ENCODE results near the gene ELFN2. TPM values are rescaled to one million over a fixed set of nuclear protein-coding genes. Genes with fewer than 3 reads are reported as not detected.

The ELFN2 gene
- total RNA-seq, 2 experiments from 2014 or later: 0.05 to 0.08 TPM

DNA sequence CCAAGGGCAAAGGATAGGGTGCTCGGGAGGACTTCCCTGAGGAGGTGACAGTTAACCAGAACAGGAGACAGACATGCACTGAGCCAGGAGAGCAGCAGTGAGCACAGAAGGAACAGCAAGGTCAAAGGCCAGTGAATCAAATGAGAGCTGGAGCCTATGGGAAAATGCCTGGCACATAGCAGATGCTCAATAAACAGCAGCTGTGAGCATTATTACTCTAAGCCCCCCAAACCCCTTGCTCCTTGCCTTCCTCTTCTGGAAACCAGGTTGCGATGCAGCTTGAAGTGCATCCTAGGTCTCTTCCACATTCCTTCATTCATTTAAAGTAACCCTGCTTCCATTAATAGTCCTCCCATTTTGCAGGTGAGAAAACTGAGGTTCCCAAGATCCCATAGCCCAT is 13.0 kb downstream of the ELFN2 start:
- H3K4me1 Mint-ChIP-seq (ENCODE audit: low read depth): peaks cover 38% of the 10 kb centered on the region
- CTCF ChIA-PET: interaction anchor here (0.8 kb wide), 1 partner anchor 178 kb away, joined by 3 read pairs; no protein-coding TSS in a partner anchor
- H3K4me3 Mint-ChIP-seq: no peak overlapping the region
- DNase-seq (no peak), ATAC-seq (no peak)
- no peaks in the 10 kb centered on the region for H3K36me3 Mint-ChIP-seq (ENCODE audit: low read depth)
- no peaks in the 10 kb centered on the region for H3K9me3 Mint-ChIP-seq (ENCODE audit: insufficient read depth)
- POLR2A ChIA-PET: no interaction called here
- peaks cover 52% of the 10 kb centered on the region for H3K27me3 Mint-ChIP-seq (ENCODE audit: low read depth)
- H3K27ac Mint-ChIP-seq: no peak overlapping the region

DNA sequence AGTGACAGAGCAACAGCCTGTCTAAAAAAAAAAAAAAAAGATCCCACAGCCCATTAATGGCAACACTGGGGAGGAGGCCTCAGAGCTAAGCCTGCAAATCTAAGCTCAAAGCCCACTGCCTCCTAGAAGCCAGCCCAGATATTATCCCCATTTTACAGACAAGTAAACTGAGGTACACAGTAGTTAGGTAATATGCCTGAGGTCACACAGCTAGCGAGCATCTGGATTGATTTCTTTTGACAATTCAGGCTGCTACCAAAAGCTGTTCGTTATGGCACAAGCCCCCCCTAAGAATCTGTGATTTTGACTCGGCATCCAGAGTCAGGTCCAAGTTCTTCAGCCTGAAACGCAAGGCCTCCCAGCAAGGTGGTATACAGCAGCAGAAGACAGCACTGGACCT is 13.7 kb downstream of the ELFN2 start:
- CTCF ChIA-PET: no interaction called here
- peaks cover 45% of the 10 kb centered on the region for H3K27me3 Mint-ChIP-seq (ENCODE audit: low read depth)
- H3K9me3 Mint-ChIP-seq (ENCODE audit: insufficient read depth): no peaks in the 10 kb centered on the region
- H3K36me3 Mint-ChIP-seq (ENCODE audit: low read depth): no peaks in the 10 kb centered on the region
- H3K27ac Mint-ChIP-seq: no peak overlapping the region
- H3K4me3 Mint-ChIP-seq: no peak overlapping the region
- ATAC-seq (no peak), DNase-seq (no peak)
- H3K4me1 Mint-ChIP-seq (ENCODE audit: low read depth): peaks cover 35% of the 10 kb centered on the region
- POLR2A ChIA-PET: no interaction called here

DNA sequence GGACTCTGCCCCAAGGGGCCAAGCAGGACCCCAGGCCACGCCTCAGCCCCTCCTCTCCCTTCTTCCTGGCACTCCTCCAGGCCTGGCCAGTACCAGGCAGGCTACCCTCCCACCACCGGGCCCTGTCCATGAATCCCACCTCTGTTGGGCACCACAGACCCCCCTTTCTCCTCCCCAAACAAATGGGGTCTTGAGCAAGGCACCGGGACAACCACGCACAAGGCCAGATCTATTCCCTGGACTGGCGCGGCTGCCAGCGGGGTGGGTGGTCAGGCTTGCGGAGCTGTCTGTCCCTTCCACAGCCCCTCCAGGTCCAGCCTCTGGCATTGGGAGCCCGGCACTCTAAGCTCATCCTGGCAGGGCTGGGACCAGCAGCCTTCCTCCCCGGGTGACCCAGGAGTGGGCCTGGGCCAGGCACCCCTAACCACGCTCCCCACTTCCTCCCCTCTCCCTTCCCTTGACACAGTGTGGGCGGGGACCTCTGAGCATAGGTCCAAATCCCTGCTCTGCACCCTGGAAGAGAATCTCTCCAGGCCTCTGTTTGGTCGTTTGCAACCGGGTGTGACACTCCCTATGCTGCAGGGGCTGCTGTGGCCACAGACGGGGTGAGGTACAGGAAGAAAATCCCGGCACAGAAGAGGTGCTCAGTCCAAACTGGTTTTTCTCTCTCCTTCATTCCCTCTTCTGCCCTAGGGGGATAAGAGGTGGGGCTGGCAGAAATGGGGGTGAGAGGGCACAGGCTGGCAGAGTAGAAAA is 14.6 kb downstream of the ELFN2 start:
- H3K36me3 Mint-ChIP-seq (ENCODE audit: low read depth): no peaks in the 10 kb centered on the region
- ChIA-PET POLR2A (no interaction called here), CTCF (no interaction called here)
- H3K4me3 Mint-ChIP-seq: no peak overlapping the region
- H3K27ac Mint-ChIP-seq: no peak overlapping the region
- no peak for ATAC-seq
- peaks cover 35% of the 10 kb centered on the region for H3K4me1 Mint-ChIP-seq (ENCODE audit: low read depth)
- H3K9me3 Mint-ChIP-seq (ENCODE audit: insufficient read depth): no peaks in the 10 kb centered on the region
- DNase-seq: no peak
- peaks cover 37% of the 10 kb centered on the region for H3K27me3 Mint-ChIP-seq (ENCODE audit: low read depth)

DNA sequence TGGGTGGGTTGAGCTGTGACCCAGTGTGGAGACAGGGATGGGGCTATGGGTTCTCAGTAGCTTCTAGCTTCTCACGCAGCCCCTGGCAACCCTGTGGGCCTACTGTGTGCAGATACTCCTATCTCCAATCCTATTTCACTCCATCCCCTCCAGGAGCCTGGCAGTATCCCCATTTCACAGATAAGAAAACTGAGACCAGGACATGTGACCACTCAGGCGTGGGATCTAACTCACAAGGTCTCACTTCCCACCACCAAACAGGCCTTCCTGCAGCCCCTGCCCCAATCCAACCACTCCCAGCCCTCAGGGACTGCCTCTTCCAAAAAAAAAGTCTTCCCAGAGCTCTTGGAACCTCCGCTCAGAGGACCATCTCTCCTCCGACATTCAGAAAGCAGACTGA is 15.6 kb downstream of the ELFN2 start:
- ATAC-seq: no peak
- H3K27me3 Mint-ChIP-seq (ENCODE audit: low read depth): peaks cover 29% of the 10 kb centered on the region
- no peaks in the 10 kb centered on the region for H3K9me3 Mint-ChIP-seq (ENCODE audit: insufficient read depth)
- H3K4me1 Mint-ChIP-seq (ENCODE audit: low read depth): peaks cover 27% of the 10 kb centered on the region
- no peak for DNase-seq
- CTCF ChIA-PET: no interaction called here
- no peak overlapping the region for H3K27ac Mint-ChIP-seq
- POLR2A ChIA-PET: no interaction called here
- H3K36me3 Mint-ChIP-seq (ENCODE audit: low read depth): no peaks in the 10 kb centered on the region
- H3K4me3 Mint-ChIP-seq: no peak overlapping the region

DNA sequence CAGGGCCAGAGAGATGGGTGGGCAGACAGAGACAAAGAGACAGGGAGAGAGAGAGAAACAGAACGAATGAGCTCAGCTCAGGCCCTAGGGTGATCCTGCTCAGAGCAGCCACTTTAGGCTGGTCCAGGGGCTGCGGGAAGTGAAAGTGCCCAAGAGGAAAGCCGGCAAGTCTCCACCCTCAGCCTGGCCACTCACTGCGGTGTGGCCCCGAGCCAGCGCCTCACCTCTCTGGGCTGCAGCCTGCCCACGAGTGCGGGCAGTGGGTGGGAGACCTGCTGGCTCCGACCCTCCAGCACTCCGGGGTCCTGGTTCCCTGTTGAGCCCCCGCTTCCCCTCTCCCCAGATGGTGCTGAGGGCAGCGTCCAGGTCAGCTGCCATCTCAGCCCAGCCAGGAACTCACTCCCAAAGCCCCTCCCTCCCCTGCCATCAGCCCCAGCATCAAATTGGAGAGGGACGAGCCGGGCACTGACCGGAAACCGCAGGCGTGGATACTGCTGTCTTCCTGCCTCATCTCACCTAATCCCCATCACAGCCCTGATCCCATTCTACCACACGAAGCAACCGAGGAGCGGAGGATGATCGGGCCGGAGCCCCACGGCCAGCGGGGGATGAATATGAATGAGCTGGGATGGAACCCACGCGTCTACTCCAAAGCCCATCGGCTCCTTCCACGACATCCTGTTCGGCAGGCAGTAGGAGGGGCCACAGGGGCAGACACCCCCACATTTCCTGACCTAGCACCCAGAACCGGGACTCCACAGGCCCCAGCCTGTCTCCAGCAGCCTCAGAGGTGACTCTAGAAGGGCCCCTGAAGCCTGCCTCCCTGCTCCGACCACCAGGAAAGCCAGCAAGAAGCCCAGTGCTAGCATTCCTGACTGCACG is 16.9 kb downstream of the ELFN2 start:
- ChIA-PET CTCF (no interaction called here), POLR2A (no interaction called here)
- no peaks in the 10 kb centered on the region for H3K36me3 Mint-ChIP-seq (ENCODE audit: low read depth)
- H3K27ac Mint-ChIP-seq: no peak overlapping the region
- H3K9me3 Mint-ChIP-seq (ENCODE audit: insufficient read depth): no peaks in the 10 kb centered on the region
- peaks cover 19% of the 10 kb centered on the region for H3K4me1 Mint-ChIP-seq (ENCODE audit: low read depth)
- no peak overlapping the region for H3K4me3 Mint-ChIP-seq
- H3K27me3 Mint-ChIP-seq (ENCODE audit: low read depth): peaks cover 22% of the 10 kb centered on the region
- DNase-seq (no peak), ATAC-seq (no peak)

DNA sequence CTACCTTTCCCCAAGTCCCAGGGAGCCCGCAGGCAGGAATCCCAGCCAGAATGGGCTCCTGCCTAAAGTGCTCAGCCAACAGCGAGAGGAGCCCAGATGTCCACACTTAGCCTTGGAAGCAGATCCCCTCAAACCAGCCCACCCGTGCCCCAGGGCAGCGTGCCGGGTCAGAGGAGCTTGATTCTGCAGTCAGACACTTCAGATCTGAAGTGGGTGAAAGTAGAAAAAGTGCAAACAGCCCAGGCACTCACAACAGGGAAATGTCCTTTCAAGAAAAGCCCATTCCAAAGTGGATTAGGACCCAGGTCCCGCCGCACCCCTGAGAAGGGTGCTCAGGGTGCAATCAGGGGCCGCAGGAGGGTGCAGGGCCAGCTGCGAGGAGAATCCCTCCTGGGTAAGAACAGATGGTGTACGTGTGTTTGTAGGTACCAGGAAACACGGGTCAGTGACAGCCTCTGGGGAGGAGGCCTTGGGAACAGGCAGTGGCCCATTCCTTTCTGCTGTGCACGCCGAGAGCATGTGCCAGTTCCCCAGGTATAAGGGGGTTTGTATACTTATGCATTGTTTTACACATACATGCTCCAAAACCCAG is 17.7 kb downstream of the ELFN2 start:
- DNase-seq (no peak), ATAC-seq (no peak)
- H3K4me1 Mint-ChIP-seq (ENCODE audit: low read depth): peaks cover 19% of the 10 kb centered on the region
- H3K9me3 Mint-ChIP-seq (ENCODE audit: insufficient read depth): no peaks in the 10 kb centered on the region
- peaks cover 15% of the 10 kb centered on the region for H3K27me3 Mint-ChIP-seq (ENCODE audit: low read depth)
- ChIA-PET CTCF (no interaction called here), POLR2A (no interaction called here)
- H3K27ac Mint-ChIP-seq: no peak overlapping the region
- H3K36me3 Mint-ChIP-seq (ENCODE audit: low read depth): no peaks in the 10 kb centered on the region
- no peak overlapping the region for H3K4me3 Mint-ChIP-seq

DNA sequence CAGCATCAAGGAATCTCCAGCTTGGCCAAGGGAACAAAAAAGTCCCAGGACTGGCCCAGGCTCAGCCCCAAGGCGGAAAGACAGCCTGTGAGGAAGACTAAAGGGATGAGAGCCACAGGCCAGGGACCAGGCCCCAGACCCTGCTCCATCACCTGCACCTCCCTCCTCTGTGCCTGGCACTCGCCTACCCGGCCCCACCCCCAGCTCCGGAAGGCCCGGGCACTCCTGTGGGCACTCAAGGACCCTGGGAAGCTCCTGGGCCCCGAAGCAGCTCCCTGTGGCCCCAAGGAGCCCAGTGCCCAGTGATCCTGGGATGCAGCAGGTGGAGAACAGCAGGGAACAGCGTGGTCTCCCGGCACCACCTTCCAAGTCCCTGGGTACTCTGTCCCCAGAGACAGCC is 18.2 kb downstream of the ELFN2 start:
- no peaks in the 10 kb centered on the region for H3K36me3 Mint-ChIP-seq (ENCODE audit: low read depth)
- POLR2A ChIA-PET: no interaction called here
- CTCF ChIA-PET: no interaction called here
- H3K9me3 Mint-ChIP-seq (ENCODE audit: insufficient read depth): no peaks in the 10 kb centered on the region
- DNase-seq: no peak
- no peak overlapping the region for H3K4me3 Mint-ChIP-seq
- H3K27me3 Mint-ChIP-seq (ENCODE audit: low read depth): peaks cover 15% of the 10 kb centered on the region
- no peak overlapping the region for H3K27ac Mint-ChIP-seq
- H3K4me1 Mint-ChIP-seq (ENCODE audit: low read depth): peaks cover 19% of the 10 kb centered on the region
- no peak for ATAC-seq

DNA sequence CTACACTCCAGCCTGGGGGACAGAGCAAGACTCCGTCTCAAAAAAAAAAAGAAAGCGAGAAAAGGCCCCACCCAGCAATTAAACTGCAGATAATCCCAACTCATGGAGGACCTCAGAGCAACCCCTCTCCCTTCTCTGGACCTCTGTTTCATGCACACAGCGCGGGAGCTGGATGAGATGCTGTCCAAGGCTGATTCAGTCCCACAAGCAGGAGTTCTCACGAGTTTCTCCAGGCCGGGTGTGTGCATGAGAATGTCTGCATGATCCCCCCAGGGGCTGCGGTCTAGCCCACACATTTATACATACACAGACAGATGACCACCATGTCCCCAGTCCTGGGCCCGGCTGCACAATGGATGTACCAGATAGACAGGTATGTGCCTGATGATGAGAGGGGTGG is 19.4 kb downstream of the ELFN2 start:
- Mint-ChIP-seq H3K27ac (no peak overlapping the region), H3K9me3 (ENCODE audit: insufficient read depth) (no peaks in the 10 kb centered on the region)
- POLR2A ChIA-PET: no interaction called here

DNA sequence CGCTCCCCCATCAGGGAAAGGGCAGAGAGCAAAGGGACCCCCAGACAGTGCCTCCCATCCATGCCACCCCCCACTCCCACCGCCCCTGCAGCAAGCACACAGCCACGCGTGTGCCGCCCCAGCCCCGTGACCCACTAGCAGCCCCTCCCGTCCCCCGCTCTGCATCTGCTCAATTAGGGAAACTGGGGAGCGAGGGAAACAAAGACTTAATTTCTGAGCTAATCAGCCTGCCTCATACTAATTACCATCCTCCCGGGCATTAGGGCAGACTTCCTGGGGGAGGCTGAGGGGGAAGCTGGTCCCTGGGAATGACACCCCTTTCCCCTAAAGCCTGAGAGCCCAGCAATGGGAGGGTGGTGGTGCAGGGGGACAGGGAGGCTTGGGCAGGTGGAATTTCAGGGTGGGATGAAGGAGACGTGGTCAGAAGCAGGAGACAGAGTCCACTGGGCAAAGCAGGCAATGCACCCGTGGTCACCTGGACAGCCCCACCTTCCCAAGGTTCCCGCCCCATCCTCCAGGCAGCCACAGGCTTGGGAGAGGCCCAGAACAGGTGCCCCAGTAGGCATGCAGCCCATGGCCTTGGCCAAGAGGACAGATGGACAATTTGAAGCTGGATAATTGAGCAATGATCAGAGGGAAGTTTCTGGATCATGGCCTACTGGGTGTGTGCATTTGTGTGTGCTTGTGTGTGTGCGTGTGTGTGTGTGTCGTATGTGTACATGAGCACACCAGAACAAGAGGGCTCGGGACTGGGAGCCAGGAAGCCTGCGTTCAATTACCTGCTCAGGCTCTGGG is 20.6 kb downstream of the ELFN2 start:
- no peak for ATAC-seq
- no peaks in the 10 kb centered on the region for H3K9me3 Mint-ChIP-seq (ENCODE audit: insufficient read depth)
- peaks cover 4% of the 10 kb centered on the region for H3K27me3 Mint-ChIP-seq (ENCODE audit: low read depth)
- ChIA-PET CTCF (no interaction called here), POLR2A (no interaction called here)
- no peak for DNase-seq
- H3K27ac Mint-ChIP-seq: no peak overlapping the region
- no peaks in the 10 kb centered on the region for H3K36me3 Mint-ChIP-seq (ENCODE audit: low read depth)
- no peak overlapping the region for H3K4me3 Mint-ChIP-seq
- peaks cover 6% of the 10 kb centered on the region for H3K4me1 Mint-ChIP-seq (ENCODE audit: low read depth)

More for the DNA sequence above, 19.4 kb downstream of the ELFN2 start:
- CTCF ChIA-PET: no interaction called here
- H3K27me3 Mint-ChIP-seq (ENCODE audit: low read depth): peaks cover 6% of the 10 kb centered on the region
- H3K4me1 Mint-ChIP-seq (ENCODE audit: low read depth): peaks cover 13% of the 10 kb centered on the region
- H3K36me3 Mint-ChIP-seq (ENCODE audit: low read depth): no peaks in the 10 kb centered on the region
- ATAC-seq: no peak
- no peak for DNase-seq
- H3K4me3 Mint-ChIP-seq: no peak overlapping the region

DNA sequence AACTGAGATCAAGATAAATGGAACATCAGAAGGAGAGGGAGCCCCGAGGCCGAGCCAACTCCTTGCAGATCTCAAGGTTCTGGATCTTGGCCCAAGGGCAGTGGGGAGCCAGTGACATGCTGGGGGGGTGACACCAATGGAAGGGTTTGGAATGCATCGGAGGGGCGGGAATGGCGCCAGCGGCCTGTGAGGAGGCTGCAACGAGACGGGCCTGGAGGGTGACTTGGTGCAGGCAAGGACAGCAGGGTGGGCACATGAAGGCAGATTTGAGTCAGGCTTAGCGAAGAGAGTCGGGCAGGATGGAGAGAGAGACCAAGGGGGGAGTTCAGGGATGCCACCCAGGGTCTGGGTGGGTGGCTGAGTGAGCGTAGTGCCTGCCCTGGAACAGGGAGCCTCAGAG is 23.2 kb downstream of the ELFN2 start:
- H3K4me3 Mint-ChIP-seq: no peak overlapping the region
- no peak for DNase-seq
- peaks cover 3% of the 10 kb centered on the region for H3K27me3 Mint-ChIP-seq (ENCODE audit: low read depth)
- ChIA-PET POLR2A (no interaction called here), CTCF (no interaction called here)
- no peaks in the 10 kb centered on the region for H3K4me1 Mint-ChIP-seq (ENCODE audit: low read depth)
- no peaks in the 10 kb centered on the region for H3K36me3 Mint-ChIP-seq (ENCODE audit: low read depth)
- H3K27ac Mint-ChIP-seq: no peak overlapping the region
- ATAC-seq: no peak
- no peaks in the 10 kb centered on the region for H3K9me3 Mint-ChIP-seq (ENCODE audit: insufficient read depth)

DNA sequence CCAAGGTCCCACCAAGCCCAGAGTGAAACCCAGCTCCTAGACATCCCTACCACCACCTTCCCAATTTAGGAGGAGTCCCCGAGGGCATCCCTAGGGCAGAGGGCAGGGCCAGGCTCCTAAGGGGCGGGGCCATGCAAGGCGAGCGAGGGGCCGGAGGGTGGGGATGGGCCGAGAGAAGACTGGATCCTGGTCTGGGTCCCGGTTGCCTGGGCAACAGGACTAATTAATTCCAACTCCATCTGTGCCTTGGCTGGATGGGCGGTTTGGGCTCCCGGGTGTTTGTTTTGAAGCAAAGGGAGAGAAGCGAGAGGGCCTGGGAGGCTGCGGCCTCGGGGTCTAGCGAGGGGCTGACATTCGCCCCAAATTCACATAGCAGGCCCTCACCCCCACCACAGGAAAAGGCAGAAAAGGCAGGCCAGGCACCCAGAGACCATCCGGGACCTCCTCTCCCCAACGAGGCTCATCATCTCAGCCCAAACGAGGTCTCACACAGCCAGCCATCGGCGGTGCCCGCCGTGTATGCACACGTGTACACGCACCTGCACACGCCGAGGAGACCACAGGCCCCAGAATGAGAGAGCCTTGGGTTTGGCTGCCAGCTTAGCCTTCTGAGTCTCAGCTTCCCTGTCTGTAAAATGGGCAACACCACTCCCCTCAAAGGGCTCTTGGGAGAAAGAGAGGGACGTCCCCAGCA is 23.9 kb downstream of the ELFN2 start:
- POLR2A ChIA-PET: no interaction called here
- H3K27me3 Mint-ChIP-seq (ENCODE audit: low read depth): peaks cover 3% of the 10 kb centered on the region
- no peaks in the 10 kb centered on the region for H3K36me3 Mint-ChIP-seq (ENCODE audit: low read depth)
- CTCF ChIA-PET: interaction anchor here (1.4 kb wide), 1 partner anchor 17 kb away, joined by 3 read pairs; no protein-coding TSS in a partner anchor
- no peak for DNase-seq
- H3K27ac Mint-ChIP-seq: no peak overlapping the region
- H3K9me3 Mint-ChIP-seq (ENCODE audit: insufficient read depth): no peaks in the 10 kb centered on the region
- no peaks in the 10 kb centered on the region for H3K4me1 Mint-ChIP-seq (ENCODE audit: low read depth)
- no peak for ATAC-seq
- no peak overlapping the region for H3K4me3 Mint-ChIP-seq
